COLO668 (cell line): ENCODE results near the gene OR2T29.
"Not testable (repeated sequence)": the region's sequence is repeated elsewhere in the genome, so short reads cannot be mapped to it uniquely, and the experiment has no call there.

Experiments used
- DNase-seq: peaks from one replicate; lab custom pipeline; 2025; ENCODE audit not compliant: unreplicated experiment; lab: John Stamatoyannopoulos, UW

The OR2T29 gene

GRCh38 chr1:248521856-248522255 is 40.7 kb downstream of the OR2T29 start:
- DNase-seq: no peak

GRCh38 chr1:248510217-248510616 is 52.4 kb downstream of the OR2T29 start:
- DNase-seq: not testable (repeated sequence)

DNA sequence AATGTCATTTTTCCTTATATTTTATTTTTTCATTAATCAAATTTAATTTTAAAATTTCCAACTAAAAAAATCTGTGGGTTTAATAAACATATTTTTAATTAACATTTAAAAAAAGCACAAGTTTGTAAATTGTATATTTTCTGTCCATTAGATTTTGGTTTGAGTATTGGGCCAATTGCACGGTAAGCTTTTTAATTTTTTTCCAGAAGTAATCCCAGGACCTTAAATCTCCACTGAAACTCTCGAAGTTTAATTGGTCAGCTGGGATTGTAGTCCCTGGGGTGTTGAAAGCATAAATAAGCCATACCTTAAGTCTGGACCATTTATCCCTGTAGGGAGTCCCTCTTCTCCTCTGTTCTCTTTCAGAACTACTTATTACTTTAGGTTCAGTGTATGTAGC is 54.8 kb downstream of the OR2T29 start, which contains the start of gene OR2G6:
Gene OR2G6, plus strand, starts transcription at position 301 of the 400 bp plus-strand sequence. CDS start 13,574 bp downstream, outside the sequence.
- not testable (repeated sequence) for DNase-seq
